ENCODE results near the gene SKIDA1.

Gene SKIDA1

GRCh38 chr10:21501091-21501490, 24.4 kb downstream of the SKIDA1 start:
- DNase-seq (ENCODE audit: low spot score): no peak

GRCh38 chr10:21500578-21500910, 24.9 kb downstream of the SKIDA1 start:
- DNase-seq (ENCODE audit: low spot score): no peak

- DNase-seq (ENCODE audit: low spot score): no peak
Measured at GRCh38 chr10:21499701-21500577, 25.5 kb downstream of the SKIDA1 start.

- no peak for DNase-seq (ENCODE audit: low spot score)
Measured at GRCh38 chr10:21498986-21499385, 26.5 kb downstream of the SKIDA1 start.

DNA sequence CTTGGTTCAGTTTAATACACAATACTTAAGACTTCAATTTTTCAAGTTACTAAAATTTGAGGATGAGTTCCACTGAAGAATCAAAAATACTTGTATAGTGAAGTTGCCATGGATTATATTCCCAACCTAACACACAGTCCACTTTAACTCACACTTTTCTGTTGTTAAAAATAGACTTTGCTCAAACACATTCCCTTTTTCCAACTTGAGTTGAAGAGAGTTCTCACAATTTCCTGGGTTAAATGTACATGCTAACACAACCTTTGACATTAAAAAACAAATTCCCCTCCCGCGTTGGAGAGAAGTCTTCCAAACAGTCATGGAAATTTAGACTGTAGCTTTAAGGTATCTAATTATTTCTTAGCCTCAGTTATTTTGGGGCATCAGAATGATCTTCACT, 27.1 kb downstream of the SKIDA1 start:
- DNase-seq (ENCODE audit: low spot score): no peak

GRCh38 chr10:21497177-21497807, 28.2 kb downstream of the SKIDA1 start:
- peak; percentile 95 for DNase-seq (ENCODE audit: low spot score)

GRCh38 chr10:21496343-21497176, 28.9 kb downstream of the SKIDA1 start:
- peak; percentile 81 for DNase-seq (ENCODE audit: low spot score)

DNA sequence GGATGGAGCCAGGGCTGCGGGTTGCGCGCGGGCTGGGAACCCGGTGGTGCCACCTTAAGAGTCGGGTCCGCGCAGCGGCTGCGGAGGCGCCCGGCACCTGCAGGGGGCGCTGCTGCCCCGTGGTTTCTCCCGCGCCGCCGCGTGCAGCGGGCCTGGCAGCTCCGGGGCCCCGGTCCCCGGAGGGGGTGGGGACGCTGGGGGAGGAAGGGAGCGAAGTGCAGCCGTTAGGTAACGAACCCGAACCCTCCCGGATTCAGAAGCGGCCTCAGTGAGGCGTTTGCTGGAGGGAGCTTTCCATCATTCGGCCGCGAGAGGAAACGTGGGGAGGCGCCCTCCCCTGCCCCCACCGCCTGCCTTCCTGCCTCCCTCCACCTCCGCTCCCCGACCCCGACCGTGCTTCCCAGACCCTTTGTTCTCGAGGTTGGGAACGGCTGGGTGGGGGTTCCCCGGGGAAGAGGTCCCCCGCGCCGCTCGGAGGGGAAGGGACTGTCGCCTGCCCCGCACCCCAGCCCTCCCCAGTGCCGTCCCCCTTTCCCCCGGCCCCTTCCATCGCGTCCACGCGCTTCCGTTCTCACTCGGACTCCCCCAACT, 29.6 kb downstream of the SKIDA1 start:
- peak; percentile 88 for DNase-seq (ENCODE audit: low spot score)

DNA sequence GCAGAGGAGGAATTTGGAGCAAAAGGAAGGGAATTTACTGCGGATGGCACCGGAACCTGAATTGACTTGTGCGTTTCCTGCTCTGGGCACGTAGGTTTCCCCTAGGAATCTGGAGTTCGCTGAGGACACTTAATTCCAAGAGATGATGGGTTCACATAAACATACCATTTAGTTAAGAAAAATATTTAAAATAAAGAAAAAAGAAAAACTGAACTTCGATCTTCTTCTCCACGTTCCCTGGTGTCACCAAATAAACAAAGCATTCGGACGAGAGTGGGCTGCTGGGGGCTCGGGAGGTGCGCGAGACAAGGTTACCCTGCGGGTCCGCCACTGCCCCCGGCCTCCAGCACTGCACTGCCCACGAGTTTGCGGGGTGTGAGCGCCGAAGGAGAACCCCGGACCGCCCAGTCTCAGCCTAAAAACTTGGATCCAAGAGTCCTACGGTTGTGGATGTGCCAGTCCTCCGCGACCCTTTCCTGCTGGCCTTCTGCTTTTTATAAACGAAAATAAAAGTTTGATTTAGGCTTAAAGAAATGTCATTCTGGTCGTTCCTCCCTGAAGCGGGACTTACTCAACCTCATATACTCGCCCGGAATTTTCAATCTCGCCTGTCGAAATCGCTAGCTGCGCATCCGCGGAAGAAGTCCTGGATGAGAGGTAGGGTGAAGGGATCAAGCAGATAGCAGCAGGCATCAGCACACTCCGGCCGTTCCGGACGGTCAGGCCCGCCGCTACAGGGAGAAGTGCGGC, 30.3 kb downstream of the SKIDA1 start:
- no peak for DNase-seq (ENCODE audit: low spot score)

DNA sequence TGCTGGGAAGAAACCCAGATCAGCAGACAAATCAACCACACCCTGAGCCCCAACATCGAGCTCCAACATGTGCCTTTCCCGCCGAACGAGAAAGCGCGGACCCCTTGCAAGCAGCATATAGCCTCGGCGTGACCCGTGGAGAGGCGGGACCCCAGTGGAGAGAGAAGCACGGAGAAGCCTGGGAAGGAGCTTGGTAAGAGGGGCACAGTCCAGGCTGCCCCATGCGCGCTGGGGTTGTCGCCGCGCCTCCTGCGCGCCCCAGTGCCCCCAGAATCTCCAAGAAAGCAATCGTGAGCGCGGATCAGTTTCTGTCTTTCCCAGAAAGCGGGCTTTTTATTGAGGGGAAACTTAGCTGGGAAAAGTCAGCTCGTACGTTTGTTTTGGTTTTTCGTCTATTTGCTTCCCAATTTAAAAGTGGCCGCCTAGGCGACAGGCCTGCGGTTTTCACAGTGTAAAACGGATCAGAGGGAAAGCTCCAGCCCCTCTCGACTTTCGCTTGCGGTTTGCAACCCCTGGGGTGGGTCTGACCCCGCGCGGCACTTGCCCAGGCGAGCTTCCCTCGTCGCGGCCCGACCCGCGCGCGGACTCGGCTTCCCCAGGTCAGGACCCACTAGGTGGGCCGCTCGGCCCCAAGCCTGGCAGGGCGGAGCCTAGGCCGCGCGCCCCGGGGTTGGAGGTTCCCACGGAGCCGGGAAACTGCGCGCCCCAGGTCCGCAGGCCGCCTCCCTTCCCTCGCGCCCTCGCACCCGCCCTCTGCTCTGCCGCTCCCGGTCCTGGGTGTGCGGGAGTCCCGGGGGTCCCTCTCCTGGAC, 31.1 kb downstream of the SKIDA1 start:
- DNase-seq (ENCODE audit: low spot score): no peak

DNA sequence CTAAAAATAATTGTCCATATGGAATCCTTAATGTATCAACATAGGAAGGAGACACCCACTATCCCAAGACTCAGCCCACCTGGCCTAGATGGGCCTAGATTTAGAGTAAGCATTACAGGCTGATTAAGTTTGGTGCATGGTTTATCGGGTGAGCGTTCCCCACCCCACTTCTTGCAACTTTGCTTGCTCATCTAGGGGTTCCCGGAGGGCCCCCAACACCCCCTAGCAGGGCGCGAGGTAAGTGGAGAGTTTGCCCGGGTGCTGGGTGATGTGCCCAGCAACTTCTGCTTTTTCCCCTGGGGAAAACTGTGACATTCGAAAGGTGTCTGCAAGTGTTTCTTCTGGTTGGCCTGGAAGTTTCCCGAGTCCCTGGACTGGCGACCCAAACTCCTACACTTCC, 31.7 kb downstream of the SKIDA1 start:
- DNase-seq (ENCODE audit: low spot score): no peak

- DNase-seq (ENCODE audit: low spot score): no peak
Measured at GRCh38 chr10:21492421-21492820, 33.1 kb downstream of the SKIDA1 start.

GRCh38 chr10:21490711-21491105, 34.8 kb downstream of the SKIDA1 start:
- no peak for DNase-seq (ENCODE audit: low spot score)

- DNase-seq (ENCODE audit: low spot score): no peak
Measured at GRCh38 chr10:21490028-21490710, 35.3 kb downstream of the SKIDA1 start.

- DNase-seq (ENCODE audit: low spot score): no peak
Measured at GRCh38 chr10:21488957-21489446, 36.5 kb downstream of the SKIDA1 start.

- no peak for DNase-seq (ENCODE audit: low spot score)
Measured at GRCh38 chr10:21488246-21488956, 37.1 kb downstream of the SKIDA1 start.

DNA sequence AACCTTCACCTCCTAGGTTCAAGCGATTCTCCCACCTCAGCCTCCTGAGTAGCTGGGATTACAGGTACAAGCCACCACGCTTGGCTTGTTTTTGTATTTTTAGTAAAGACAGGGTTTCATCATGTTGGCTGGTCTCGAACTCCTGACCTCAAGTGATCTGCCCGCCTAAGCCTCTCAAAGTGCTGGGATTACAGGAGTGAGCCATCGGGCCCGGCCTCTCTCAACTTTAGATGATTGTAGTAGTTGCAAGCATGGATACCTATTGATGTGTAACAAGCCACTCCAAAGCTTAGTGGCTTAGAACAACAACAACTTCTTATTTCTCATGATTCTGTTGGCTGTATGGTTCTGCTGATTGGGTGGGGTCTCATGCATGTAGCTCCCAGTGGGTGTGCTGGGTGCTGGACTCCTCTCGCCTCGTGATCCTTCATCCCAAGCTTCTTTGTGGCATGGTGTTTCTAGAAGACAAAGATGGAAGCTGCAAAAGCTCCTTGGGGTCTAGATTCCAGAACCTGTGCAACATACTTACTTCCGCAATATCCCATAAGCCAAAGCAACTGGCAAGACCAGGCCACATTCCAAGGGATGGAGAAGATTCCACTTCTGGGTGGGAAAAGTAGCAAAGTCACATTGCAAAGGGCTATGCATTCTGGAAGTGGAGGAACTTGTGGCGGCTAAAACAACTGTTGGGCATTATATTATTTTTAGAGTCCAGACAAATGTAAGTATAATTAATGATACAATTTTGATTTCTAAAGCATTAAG, 37.9 kb downstream of the SKIDA1 start:
- DNase-seq (ENCODE audit: low spot score): no peak

DNA sequence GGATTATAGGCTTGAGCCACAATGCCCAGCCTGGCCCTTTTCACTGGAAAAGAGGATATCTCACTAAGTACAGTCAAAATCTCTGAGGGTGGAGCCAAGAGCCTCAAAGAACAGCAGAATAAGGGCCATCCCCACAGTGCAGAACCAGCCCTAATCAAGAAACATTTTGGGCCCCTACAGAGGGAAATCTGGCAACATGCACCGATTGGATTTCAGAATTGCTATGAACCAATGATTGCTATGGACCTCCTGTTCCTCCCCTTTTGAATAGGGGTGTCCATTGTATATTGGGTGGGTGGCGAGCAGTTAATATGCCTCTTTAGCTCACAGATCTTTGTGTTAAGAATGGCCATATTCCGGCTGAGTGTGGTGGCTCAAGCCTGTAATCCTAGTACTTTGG, 42.7 kb downstream of the SKIDA1 start:
- DNase-seq (ENCODE audit: low spot score): no peak

- DNase-seq (ENCODE audit: low spot score): no peak
Measured at GRCh38 chr10:21481407-21481806, 44.1 kb downstream of the SKIDA1 start.

All from RKO (cell line).